Measurements from ENCODE around the gene GPR146.

DNA sequence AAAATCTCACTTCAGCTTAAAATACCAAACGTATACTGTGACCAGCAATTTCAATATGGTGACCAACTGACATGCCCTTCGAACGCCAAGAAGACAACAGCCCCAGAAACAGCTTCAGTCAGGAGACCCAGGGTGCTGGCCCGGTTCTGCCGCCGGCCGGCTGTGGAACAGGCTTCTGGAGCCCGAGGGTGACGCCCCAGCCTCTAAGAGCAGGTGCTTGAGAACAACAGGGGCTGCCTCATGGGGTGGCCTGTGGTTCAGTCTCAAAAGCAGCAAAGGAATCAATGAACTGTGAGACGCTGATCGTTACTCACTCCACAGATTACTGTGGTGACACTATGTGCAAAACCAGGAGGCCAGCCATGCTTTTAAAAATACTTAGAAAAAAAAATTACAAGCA lies 60.8 kb downstream of the GPR146 start:
- TF ChIP-seq, protein P1, sequence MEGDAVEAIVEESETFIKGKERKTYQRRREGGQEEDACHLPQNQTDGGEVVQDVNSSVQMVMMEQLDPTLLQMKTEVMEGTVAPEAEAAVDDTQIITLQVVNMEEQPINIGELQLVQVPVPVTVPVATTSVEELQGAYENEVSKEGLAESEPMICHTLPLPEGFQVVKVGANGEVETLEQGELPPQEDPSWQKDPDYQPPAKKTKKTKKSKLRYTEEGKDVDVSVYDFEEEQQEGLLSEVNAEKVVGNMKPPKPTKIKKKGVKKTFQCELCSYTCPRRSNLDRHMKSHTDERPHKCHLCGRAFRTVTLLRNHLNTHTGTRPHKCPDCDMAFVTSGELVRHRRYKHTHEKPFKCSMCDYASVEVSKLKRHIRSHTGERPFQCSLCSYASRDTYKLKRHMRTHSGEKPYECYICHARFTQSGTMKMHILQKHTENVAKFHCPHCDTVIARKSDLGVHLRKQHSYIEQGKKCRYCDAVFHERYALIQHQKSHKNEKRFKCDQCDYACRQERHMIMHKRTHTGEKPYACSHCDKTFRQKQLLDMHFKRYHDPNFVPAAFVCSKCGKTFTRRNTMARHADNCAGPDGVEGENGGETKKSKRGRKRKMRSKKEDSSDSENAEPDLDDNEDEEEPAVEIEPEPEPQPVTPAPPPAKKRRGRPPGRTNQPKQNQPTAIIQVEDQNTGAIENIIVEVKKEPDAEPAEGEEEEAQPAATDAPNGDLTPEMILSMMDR (IDR thresholded peaks at IDR 0.05 in 8 of 11, conservative IDR thresholded peaks at IDR 0.05 in 3 of 11) = no peak
- TF ChIP-seq POLR2A (IDR thresholded peaks at IDR 0.05) = no peak
- no peak for TF ChIP-seq POLR2AphosphoS5 (IDR thresholded peaks at IDR 0.05)
